T-helper 1 cell treated with Interleukin-12 subunit alpha and Interleukin-12 subunit beta and Interleukin-4 antibody, amounts not matched to agents 30 μg/mL and 1 μg/mL, for 36 hours (primary cell): Measurements from ENCODE around the gene DMD.

Experiments
- H3K27ac Mint-ChIP-seq: one replicate; pipeline ENCODE4 v1.8.0; 2021; ENCODE audit warnings: mild to moderate bottlenecking, mixed read lengths
- H3K27me3 Mint-ChIP-seq: one replicate; pipeline ENCODE4 v1.8.0; 2021; ENCODE audit warnings: low read depth, mixed read lengths
- H3K36me3 Mint-ChIP-seq: one replicate; pipeline ENCODE4 v1.8.0; 2021; ENCODE audit warnings: low read depth, mixed read lengths
- H3K4me1 Mint-ChIP-seq: one replicate; pipeline ENCODE4 v1.8.0; 2021; ENCODE audit warnings: low read depth, mixed read lengths
- H3K4me3 Mint-ChIP-seq: one replicate; pipeline ENCODE4 v1.8.0; 2021; ENCODE audit warnings: mild to moderate bottlenecking, moderate library complexity, mixed read lengths
- H3K9me3 Mint-ChIP-seq: one replicate; pipeline ENCODE4 v1.8.0; 2021; ENCODE audit warnings: mixed read lengths

The DMD gene

GRCh38 chrX:32118832-32119231, 1092.5 kb downstream of the DMD start:
- Mint-ChIP-seq H3K4me3 (no peak overlapping the region), H3K27me3 (no peaks in the 10 kb centered on the region), H3K4me1 (no peaks in the 10 kb centered on the region), H3K27ac (no peak overlapping the region), H3K9me3 (peaks cover 3% of the 10 kb centered on the region), H3K36me3 (no peaks in the 10 kb centered on the region)

DNA sequence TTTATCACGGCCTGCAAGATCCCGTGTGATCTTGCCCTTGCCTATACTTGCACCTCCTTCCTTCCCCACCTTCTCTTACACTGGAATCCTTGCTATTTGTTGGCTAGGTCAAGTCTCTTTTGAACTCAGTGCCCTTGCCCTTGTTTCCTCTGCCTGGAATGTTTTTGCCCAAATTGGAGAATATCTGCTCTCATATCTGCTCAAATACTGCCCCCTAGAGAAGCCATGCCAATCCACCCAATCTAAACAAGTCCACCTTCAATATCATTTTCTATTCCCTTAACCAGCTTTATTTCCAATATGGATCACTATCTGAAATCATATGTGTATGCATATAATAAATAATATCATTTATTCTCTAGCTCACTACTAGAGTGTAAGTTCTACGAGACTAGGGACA, 1095.3 kb downstream of the DMD start:
- Mint-ChIP-seq H3K27me3 (no peaks in the 10 kb centered on the region), H3K27ac (no peak overlapping the region), H3K4me3 (no peak overlapping the region)

DNA sequence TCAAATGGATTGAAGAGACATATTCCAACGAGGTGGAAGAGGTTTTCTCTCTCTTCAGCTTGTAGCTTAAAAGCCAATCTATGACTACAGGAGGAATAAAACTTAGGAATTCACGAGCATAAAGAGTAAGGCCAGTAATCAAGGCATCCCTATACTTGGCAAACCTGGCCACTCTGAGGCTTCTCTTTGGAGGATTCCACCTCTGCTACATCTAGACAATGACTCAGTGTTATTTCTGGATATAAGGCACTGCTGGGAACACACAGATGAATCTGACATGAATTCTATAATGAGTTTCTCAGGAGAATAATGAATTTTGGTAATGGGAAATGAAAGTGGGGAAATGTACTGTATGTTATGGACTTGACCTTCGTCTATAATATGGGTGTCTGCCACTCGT, 1123.7 kb downstream of the DMD start:
- Mint-ChIP-seq H3K9me3 (no peaks in the 10 kb centered on the region), H3K4me3 (no peak overlapping the region), H3K4me1 (no peaks in the 10 kb centered on the region), H3K36me3 (no peaks in the 10 kb centered on the region), H3K27ac (no peak overlapping the region), H3K27me3 (no peaks in the 10 kb centered on the region)

More for the DNA sequence above, 1095.3 kb downstream of the DMD start:
- H3K36me3 Mint-ChIP-seq = no peaks in the 10 kb centered on the region
- peaks cover 3% of the 10 kb centered on the region for H3K9me3 Mint-ChIP-seq
- H3K4me1 Mint-ChIP-seq = no peaks in the 10 kb centered on the region

GRCh38 chrX:32084757-32085156, 1126.6 kb downstream of the DMD start:
- H3K4me3 Mint-ChIP-seq = no peak overlapping the region
- no peak overlapping the region for H3K27ac Mint-ChIP-seq
- no peaks in the 10 kb centered on the region for H3K36me3 Mint-ChIP-seq
- no peaks in the 10 kb centered on the region for H3K9me3 Mint-ChIP-seq
- no peaks in the 10 kb centered on the region for H3K27me3 Mint-ChIP-seq
- H3K4me1 Mint-ChIP-seq = no peaks in the 10 kb centered on the region

GRCh38 chrX:32048285-32048684, 1163.1 kb downstream of the DMD start:
- no peak overlapping the region for H3K27ac Mint-ChIP-seq
- H3K4me3 Mint-ChIP-seq = no peak overlapping the region
- no peaks in the 10 kb centered on the region for H3K27me3 Mint-ChIP-seq
- no peaks in the 10 kb centered on the region for H3K4me1 Mint-ChIP-seq
- H3K9me3 Mint-ChIP-seq = no peaks in the 10 kb centered on the region
- H3K36me3 Mint-ChIP-seq = no peaks in the 10 kb centered on the region

DNA sequence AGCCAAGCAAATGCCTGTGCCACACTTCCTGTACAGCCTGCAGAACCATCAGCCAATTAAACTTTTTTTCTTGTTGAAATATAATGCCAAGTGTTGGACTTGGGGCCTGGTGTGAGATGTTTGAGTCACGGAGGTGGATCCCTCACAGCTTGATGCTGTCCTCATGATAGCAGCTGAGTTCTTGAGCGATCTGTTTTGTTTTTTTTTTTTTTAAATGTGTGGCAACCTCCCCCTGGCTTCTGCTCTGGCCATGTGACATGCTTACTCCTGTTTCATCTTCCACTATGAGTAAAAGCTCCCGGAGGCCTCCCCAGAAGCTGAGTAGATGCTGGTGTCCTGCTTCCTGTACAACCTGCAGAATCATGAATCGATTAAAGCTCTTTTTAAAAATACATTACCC, 1166.2 kb downstream of the DMD start:
- H3K27me3 Mint-ChIP-seq = no peaks in the 10 kb centered on the region
- H3K4me1 Mint-ChIP-seq = no peaks in the 10 kb centered on the region
- H3K4me3 Mint-ChIP-seq = no peak overlapping the region
- no peaks in the 10 kb centered on the region for H3K36me3 Mint-ChIP-seq
- H3K27ac Mint-ChIP-seq = no peak overlapping the region
- H3K9me3 Mint-ChIP-seq = no peaks in the 10 kb centered on the region

GRCh38 chrX:32041181-32041580, 1170.2 kb downstream of the DMD start:
- Mint-ChIP-seq H3K27ac (no peak overlapping the region), H3K4me3 (no peak overlapping the region), H3K36me3 (no peaks in the 10 kb centered on the region), H3K4me1 (no peaks in the 10 kb centered on the region), H3K9me3 (no peaks in the 10 kb centered on the region), H3K27me3 (no peaks in the 10 kb centered on the region)

DNA sequence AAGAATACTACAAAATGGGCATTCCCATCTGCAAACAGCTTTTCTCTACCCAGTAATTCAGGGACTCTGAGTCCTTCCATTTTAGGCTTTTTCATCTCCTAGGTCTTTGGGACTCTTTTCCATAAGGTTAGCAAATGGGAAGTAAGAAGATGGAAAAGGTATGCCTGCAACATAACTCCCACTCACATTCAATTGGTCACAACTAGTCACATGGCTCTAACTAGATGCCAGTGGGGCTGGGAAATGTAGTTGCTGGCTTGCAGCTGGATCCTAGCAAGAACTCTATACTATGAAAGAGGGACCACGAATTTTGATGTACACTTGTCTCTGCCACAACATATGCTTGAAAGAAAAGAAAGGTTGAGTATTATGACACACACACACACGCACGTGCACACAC, 1184.6 kb downstream of the DMD start:
- no peak overlapping the region for H3K27ac Mint-ChIP-seq
- H3K4me1 Mint-ChIP-seq = no peaks in the 10 kb centered on the region
- no peaks in the 10 kb centered on the region for H3K9me3 Mint-ChIP-seq
- no peaks in the 10 kb centered on the region for H3K36me3 Mint-ChIP-seq
- no peak overlapping the region for H3K4me3 Mint-ChIP-seq
- H3K27me3 Mint-ChIP-seq = no peaks in the 10 kb centered on the region

- no peaks in the 10 kb centered on the region for H3K4me1 Mint-ChIP-seq
- peaks cover 3% of the 10 kb centered on the region for H3K9me3 Mint-ChIP-seq
- no peaks in the 10 kb centered on the region for H3K27me3 Mint-ChIP-seq
- H3K27ac Mint-ChIP-seq = no peak overlapping the region
- H3K4me3 Mint-ChIP-seq = no peak overlapping the region
- H3K36me3 Mint-ChIP-seq = no peaks in the 10 kb centered on the region
Measured at GRCh38 chrX:32024072-32024471, 1187.3 kb downstream of the DMD start.

- Mint-ChIP-seq H3K36me3 (no peaks in the 10 kb centered on the region), H3K27me3 (no peaks in the 10 kb centered on the region), H3K9me3 (peaks cover 9% of the 10 kb centered on the region), H3K4me3 (no peak overlapping the region), H3K27ac (no peak overlapping the region), H3K4me1 (no peaks in the 10 kb centered on the region)
Measured at GRCh38 chrX:32016195-32016594, 1195.2 kb downstream of the DMD start.

DNA sequence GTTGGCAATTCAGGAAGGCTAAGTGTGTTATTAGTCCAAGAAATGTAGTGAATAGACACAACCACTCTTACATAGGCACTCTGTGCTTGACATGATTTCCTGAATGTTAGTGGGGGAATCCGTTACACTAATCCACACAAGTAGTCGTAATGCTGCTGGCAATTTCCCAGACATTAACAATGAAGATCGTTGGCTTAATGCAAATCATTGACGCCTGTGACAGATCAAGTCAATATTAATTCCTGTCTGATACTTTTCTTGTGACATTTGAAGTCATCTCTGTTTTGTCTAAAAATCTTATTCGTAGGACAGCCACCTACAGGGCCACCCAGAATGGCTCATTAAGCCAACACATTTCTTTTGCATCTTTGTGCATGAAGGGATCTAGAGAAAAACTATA, 1200.4 kb downstream of the DMD start:
- Mint-ChIP-seq H3K9me3 (peaks cover 6% of the 10 kb centered on the region), H3K27me3 (no peaks in the 10 kb centered on the region)

GRCh38 chrX:32010212-32010611, 1201.1 kb downstream of the DMD start:
- H3K27ac Mint-ChIP-seq = no peak overlapping the region

More for the DNA sequence above, 1200.4 kb downstream of the DMD start:
- Mint-ChIP-seq H3K4me3 (no peak overlapping the region), H3K4me1 (no peaks in the 10 kb centered on the region), H3K36me3 (no peaks in the 10 kb centered on the region), H3K27ac (no peak overlapping the region)

GRCh38 chrX:31993637-31994036, 1217.7 kb downstream of the DMD start:
- Mint-ChIP-seq H3K27ac (no peak overlapping the region), H3K9me3 (peaks cover 14% of the 10 kb centered on the region), H3K4me1 (no peaks in the 10 kb centered on the region), H3K36me3 (no peaks in the 10 kb centered on the region), H3K27me3 (no peaks in the 10 kb centered on the region), H3K4me3 (no peak overlapping the region)

More at GRCh38 chrX:32010212-32010611, 1201.1 kb downstream of the DMD start:
- Mint-ChIP-seq H3K36me3 (no peaks in the 10 kb centered on the region), H3K9me3 (peaks cover 8% of the 10 kb centered on the region), H3K4me3 (no peak overlapping the region), H3K4me1 (no peaks in the 10 kb centered on the region), H3K27me3 (no peaks in the 10 kb centered on the region)

GRCh38 chrX:31988975-31989374, 1222.4 kb downstream of the DMD start:
- no peaks in the 10 kb centered on the region for H3K4me1 Mint-ChIP-seq
- no peaks in the 10 kb centered on the region for H3K36me3 Mint-ChIP-seq
- peaks cover 25% of the 10 kb centered on the region for H3K9me3 Mint-ChIP-seq
- no peak overlapping the region for H3K4me3 Mint-ChIP-seq
- H3K27ac Mint-ChIP-seq = no peak overlapping the region
- H3K27me3 Mint-ChIP-seq = no peaks in the 10 kb centered on the region

- Mint-ChIP-seq H3K9me3 (peaks cover 5% of the 10 kb centered on the region), H3K27ac (no peak overlapping the region), H3K27me3 (no peaks in the 10 kb centered on the region), H3K4me3 (no peak overlapping the region), H3K36me3 (no peaks in the 10 kb centered on the region), H3K4me1 (no peaks in the 10 kb centered on the region)
Measured at GRCh38 chrX:31981546-31982062, 1229.7 kb downstream of the DMD start.

DNA sequence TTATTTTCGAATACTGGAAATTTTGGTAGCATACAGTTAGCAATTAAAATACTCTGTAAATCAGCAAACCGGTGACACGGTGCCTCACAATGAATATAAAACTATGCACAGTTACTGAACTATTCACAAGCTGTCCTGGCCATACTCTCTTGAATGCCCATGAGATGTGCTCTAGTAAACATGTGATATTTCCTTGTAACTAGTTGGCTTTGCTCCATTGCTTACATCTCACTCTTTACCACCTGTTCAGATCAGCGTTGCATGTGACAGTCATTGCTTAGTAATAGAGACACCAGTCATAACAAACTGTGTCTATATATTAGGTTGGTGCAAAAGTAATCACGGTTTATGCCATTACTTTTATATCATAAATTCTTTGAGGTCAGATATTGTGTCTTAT, 1241.6 kb downstream of the DMD start:
- no peaks in the 10 kb centered on the region for H3K36me3 Mint-ChIP-seq
- H3K27ac Mint-ChIP-seq = no peak overlapping the region
- no peaks in the 10 kb centered on the region for H3K4me1 Mint-ChIP-seq
- H3K27me3 Mint-ChIP-seq = no peaks in the 10 kb centered on the region
- no peak overlapping the region for H3K4me3 Mint-ChIP-seq
- H3K9me3 Mint-ChIP-seq = no peaks in the 10 kb centered on the region
